Lower lobe of right lung (tissue), 2 donors: ENCODE data around the gene JAM3. TPM values are rescaled to one million over a fixed set of nuclear protein-coding genes. Genes with fewer than 3 reads are reported as not detected.
"Not testable (repeated sequence)": the region's sequence is repeated elsewhere in the genome, so short reads cannot be mapped to it uniquely, and the experiment has no call there.

Source experiments
- ATAC-seq, 2 donors: fragments of 200-7000 bp; cut with Tn5 transposase; one replicate each; pipeline ENCODE4 v1.9.1; 2020 to 2022; ENCODE audit warnings: mild to moderate bottlenecking in 2 of 2, moderate library complexity in 2 of 2
- DNase-seq: peaks from one replicate; pipeline ENCODE4 v3.0.0-alpha.2; 2020
- H3K27ac ChIP-seq: fragments of 200-600 bp; one replicate; pipeline ENCODE4 v1.8.0; 2022
- H3K27me3 ChIP-seq: fragments of 200-600 bp; one replicate; pipeline ENCODE4 v1.8.0; 2022; ENCODE audit warnings: low read depth
- H3K36me3 ChIP-seq: fragments of 200-600 bp; one replicate; pipeline ENCODE4 v1.8.0; 2022; ENCODE audit warnings: mild to moderate bottlenecking
- H3K4me1 ChIP-seq: fragments of 200-600 bp; one replicate; pipeline ENCODE4 v1.8.0; 2022
- H3K4me3 ChIP-seq: fragments of 200-600 bp; one replicate; pipeline ENCODE4 v1.8.0; 2022; ENCODE audit warnings: mild to moderate bottlenecking
- H3K9me3 ChIP-seq: fragments of 200-600 bp; one replicate; pipeline ENCODE4 v1.8.0; 2022
- intact Hi-C: fragments of 100-400 bp; cut with DNase I; formaldehyde crosslinking; loops from one replicate; pipeline ENCODE4 v1.11.0; 2022
- total RNA-seq: library from RNA; stranded (reverse); fragmentation: NEBNext Ultra II Directional; extraction: Animal tissue kit (Norgen Biotek cat#: 25700); gene quantifications from one replicate; pipeline ENCODE4 v1.2.1, GENCODE V29; 2021
- TF ChIP-seq, protein P1 (sequence below): fragments of 200-600 bp; IDR thresholded peaks from one replicate; pipeline ENCODE4 v1.8.0; 2022; ENCODE audit warnings: antibody characterized with exemption, mild to moderate bottlenecking
- donor health status: DM: no; HTN: yes; CAD: no; lungs with severe emphysema.

JAM3 gene
- total RNA-seq, 1 donor from 2014 or later: 32.1 TPM

DNA sequence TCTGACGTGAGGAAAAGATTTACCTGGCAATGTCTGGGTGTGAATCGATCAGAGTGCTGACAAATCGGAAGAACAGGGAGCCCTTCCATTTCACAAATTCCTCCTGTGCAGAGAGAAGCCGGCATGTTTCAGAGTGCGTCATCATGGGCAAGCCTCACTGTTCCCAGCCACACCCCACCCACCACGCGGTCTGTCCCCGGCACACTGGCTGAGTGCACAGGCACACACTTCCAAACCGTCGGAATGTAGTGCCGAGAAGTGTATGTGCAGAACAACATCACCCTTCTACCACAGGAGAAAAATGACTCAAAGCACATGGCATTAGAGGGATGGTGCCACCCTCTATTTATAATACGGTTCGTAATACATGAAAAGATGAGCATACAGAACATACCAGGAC lies 107.4 kb downstream of the JAM3 start:
- Histone ChIP-seq H3K27me3 (no peaks in the 10 kb centered on the region), H3K27ac (no peak overlapping the region), H3K4me1 (no peaks in the 10 kb centered on the region), H3K9me3 (no peaks in the 10 kb centered on the region), H3K4me3 (no peak overlapping the region), H3K36me3 (peaks cover 83% of the 10 kb centered on the region)
- DNase-seq: no peak
- TF ChIP-seq, protein P1, sequence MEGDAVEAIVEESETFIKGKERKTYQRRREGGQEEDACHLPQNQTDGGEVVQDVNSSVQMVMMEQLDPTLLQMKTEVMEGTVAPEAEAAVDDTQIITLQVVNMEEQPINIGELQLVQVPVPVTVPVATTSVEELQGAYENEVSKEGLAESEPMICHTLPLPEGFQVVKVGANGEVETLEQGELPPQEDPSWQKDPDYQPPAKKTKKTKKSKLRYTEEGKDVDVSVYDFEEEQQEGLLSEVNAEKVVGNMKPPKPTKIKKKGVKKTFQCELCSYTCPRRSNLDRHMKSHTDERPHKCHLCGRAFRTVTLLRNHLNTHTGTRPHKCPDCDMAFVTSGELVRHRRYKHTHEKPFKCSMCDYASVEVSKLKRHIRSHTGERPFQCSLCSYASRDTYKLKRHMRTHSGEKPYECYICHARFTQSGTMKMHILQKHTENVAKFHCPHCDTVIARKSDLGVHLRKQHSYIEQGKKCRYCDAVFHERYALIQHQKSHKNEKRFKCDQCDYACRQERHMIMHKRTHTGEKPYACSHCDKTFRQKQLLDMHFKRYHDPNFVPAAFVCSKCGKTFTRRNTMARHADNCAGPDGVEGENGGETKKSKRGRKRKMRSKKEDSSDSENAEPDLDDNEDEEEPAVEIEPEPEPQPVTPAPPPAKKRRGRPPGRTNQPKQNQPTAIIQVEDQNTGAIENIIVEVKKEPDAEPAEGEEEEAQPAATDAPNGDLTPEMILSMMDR: no peak
- no peak for ATAC-seq
- intact Hi-C loops: no loop called here

DNA sequence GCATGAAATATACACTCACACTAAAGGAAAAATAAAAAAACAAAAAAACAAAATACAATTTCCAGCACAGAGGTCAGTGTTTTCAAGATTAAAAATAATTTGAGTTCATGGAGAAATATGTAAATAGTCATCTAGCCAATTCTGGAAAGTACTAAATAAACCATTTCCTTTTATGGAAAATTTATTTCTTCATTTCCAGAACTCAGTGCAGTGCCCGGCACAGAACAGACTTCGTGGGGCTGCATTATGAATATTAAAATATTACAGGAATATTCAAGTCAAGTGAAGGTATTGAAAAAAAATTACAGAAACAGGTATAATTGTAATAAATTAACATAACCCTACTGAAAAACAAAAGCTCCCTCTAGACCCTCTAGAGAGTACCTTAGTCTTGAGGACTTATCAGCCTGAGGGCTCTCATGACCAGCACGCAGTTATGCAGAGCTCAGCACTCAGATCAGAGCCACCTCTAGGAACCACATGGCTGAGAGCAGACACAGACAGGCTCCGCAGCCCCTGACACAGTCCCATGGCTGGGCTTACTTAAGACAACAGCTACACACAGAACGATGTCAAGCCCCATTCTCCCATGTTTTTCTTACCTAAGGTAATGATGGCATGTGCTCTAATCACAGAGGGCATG lies 109.3 kb downstream of the JAM3 start:
- Histone ChIP-seq H3K36me3 (peaks cover 89% of the 10 kb centered on the region), H3K4me3 (no peak overlapping the region), H3K4me1 (no peaks in the 10 kb centered on the region), H3K27me3 (no peaks in the 10 kb centered on the region), H3K9me3 (no peaks in the 10 kb centered on the region), H3K27ac (no peak overlapping the region)
- intact Hi-C loops: no loop called here
- TF ChIP-seq, protein P1: no peak
- ATAC-seq: no peak
- no peak for DNase-seq

DNA sequence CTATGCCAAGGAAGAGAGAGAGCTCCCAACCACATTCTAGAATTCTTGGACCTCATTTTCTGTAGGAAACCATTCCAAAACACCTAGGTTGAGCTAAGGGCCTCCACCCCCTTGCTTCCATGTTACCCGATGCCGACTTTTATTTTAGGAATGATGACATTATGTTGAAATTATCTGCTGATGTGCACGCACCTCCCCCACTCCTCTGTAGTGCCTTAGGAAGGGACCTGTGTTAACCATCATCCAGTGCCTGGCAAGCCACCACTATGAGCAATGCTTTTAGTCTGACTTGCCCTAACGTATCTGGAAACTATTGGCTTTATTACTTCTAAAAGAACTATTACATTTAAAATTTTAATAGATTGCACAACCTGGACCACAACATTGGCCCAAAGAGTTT lies 112.8 kb downstream of the JAM3 start:
- no peak overlapping the region for H3K4me3 ChIP-seq
- H3K27ac ChIP-seq: no peak overlapping the region
- no peak for DNase-seq
- no peaks in the 10 kb centered on the region for H3K4me1 ChIP-seq
- H3K9me3 ChIP-seq: no peaks in the 10 kb centered on the region
- H3K27me3 ChIP-seq: no peaks in the 10 kb centered on the region
- no peak for ATAC-seq
- peaks cover 71% of the 10 kb centered on the region for H3K36me3 ChIP-seq
- intact Hi-C loops: no loop called here
- TF ChIP-seq, protein P1: no peak

DNA sequence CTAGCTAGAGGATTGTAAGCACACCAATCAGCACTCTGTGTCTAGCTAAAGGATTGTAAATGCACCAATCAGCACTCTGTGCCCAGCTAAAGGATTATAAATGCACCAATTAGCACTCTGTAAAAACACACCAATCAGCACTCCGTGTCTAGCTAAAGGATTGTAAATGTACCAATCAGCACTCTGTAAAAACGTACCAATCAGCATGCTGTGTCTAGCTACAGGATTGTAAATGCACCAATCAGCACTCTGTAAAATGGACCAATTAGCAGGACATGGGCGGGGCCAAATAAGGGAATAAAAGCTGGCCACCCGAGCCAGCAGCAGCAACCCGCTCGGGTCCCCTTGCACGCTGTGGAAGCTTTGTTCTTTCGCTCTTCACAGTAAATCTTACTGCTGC lies 119.2 kb downstream of the JAM3 start:
- H3K9me3 ChIP-seq, H3K27me3 ChIP-seq, DNase-seq, H3K27ac ChIP-seq, H3K4me1 ChIP-seq, H3K4me3 ChIP-seq, ATAC-seq, intact Hi-C loops: not testable (repeated sequence)
- H3K36me3 ChIP-seq: peaks cover 75% of the 10 kb centered on the region

DNA sequence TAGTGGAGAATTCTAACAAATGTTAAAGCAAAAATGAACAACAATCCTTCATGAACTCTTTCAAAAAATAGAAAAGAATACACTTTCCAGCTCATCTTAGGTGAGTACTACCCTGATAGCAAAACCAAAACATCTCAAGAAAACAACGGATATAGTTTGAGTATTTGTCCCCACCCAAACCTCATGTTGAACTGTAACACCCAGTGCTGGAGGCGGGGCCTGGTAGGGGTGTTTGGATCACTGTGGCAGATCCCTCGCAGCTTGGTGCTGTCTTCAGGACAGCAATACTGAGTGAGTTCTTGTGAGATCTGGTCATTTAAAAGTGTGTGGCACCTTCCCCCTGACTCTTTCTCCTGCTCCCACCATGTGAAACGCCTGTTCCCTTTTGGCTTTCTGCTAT lies 127.9 kb downstream of the JAM3 start:
- intact Hi-C loops: no loop called here
- DNase-seq (no peak), ATAC-seq (no peak)
- H3K36me3 ChIP-seq: peaks cover 61% of the 10 kb centered on the region
- no peaks in the 10 kb centered on the region for H3K9me3 ChIP-seq
- H3K4me3 ChIP-seq: no peak overlapping the region
- no peak overlapping the region for H3K27ac ChIP-seq
- no peaks in the 10 kb centered on the region for H3K27me3 ChIP-seq
- no peaks in the 10 kb centered on the region for H3K4me1 ChIP-seq
- TF ChIP-seq, protein P1: no peak

DNA sequence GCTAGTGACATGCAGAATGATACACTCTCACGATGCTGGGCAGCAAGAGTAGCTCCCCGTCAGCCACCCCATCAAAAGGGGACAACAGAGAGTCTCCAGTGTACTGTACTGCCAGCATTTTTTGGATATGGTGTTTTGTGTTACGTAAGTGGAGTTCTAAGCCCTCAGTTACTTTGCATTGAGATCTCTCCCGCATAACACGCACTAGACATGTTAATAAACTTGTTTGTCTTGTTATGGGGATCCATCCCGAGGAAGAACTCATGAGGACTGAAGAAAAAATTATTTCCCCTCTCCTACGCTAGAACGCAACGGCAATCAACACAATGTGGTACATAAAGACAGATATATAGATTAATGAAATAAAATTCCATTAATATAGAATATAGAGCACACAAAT lies 130.7 kb downstream of the JAM3 start:
- intact Hi-C loops: no loop called here
- Histone ChIP-seq H3K4me1 (no peaks in the 10 kb centered on the region), H3K27me3 (no peaks in the 10 kb centered on the region), H3K9me3 (no peaks in the 10 kb centered on the region), H3K36me3 (peaks cover 61% of the 10 kb centered on the region), H3K27ac (no peak overlapping the region), H3K4me3 (no peak overlapping the region)
- TF ChIP-seq, protein P1: no peak
- DNase-seq (no peak), ATAC-seq (no peak)
